ENCODE results near the gene KLK15. TPM values are rescaled to one million over a fixed set of nuclear protein-coding genes. Genes with fewer than 3 reads are reported as not detected.

The KLK15 gene
- total RNA-seq, 4 donors from 2014 or later, result not detected

DNA sequence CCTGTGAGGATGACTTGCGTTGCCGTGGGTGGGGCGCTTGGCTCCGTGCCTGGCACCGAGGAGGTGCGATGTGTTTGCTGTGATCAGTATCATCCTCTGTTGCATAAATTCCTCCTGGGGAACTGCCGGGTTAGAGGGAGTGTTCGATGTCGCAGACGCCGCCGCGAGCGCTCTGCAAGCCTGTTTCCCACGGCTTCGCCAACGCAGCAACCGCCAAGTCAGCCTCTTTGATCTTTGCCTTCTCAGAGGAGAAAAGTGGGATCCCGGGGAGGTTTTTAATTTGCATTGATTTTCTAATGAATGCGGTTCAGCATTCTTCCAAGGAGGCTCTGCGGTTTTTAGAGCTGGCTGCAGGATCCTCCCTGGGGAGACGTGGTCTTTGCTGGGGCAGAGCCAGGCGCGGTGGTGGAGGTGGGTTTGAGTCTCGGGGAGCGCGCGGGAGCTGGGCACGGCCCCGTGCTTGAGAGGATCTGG lies 55.5 kb downstream of the KLK15 start:
- H3K9me3 ChIP-seq, result peaks cover 0 to 6% (median 0%) of the 10 kb centered on the region in 4 donors
- H3K27me3 ChIP-seq, result peaks cover 0 to 14% of the 10 kb centered on the region in 2 donors
- no peak for DNase-seq
- TF ChIP-seq, protein P1, sequence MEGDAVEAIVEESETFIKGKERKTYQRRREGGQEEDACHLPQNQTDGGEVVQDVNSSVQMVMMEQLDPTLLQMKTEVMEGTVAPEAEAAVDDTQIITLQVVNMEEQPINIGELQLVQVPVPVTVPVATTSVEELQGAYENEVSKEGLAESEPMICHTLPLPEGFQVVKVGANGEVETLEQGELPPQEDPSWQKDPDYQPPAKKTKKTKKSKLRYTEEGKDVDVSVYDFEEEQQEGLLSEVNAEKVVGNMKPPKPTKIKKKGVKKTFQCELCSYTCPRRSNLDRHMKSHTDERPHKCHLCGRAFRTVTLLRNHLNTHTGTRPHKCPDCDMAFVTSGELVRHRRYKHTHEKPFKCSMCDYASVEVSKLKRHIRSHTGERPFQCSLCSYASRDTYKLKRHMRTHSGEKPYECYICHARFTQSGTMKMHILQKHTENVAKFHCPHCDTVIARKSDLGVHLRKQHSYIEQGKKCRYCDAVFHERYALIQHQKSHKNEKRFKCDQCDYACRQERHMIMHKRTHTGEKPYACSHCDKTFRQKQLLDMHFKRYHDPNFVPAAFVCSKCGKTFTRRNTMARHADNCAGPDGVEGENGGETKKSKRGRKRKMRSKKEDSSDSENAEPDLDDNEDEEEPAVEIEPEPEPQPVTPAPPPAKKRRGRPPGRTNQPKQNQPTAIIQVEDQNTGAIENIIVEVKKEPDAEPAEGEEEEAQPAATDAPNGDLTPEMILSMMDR (IDR thresholded peaks at IDR 0.05), result no peak
- no peak for TF ChIP-seq POLR2A (IDR thresholded peaks at IDR 0.05)
- H3K27ac ChIP-seq, result no peak overlapping the region
- no peak overlapping the region for H3K4me3 ChIP-seq
- no peaks in the 10 kb centered on the region for H3K36me3 ChIP-seq
- H3K4me1 ChIP-seq, result no peaks in the 10 kb centered on the region

GRCh38 chr19:50777261-50777660 lies 56.1 kb downstream of the KLK15 start:
- H3K27ac ChIP-seq, result no peak overlapping the region
- H3K4me3 ChIP-seq, result no peak overlapping the region
- TF ChIP-seq, protein P1 (IDR thresholded peaks at IDR 0.05), result no peak
- no peak for TF ChIP-seq POLR2A (IDR thresholded peaks at IDR 0.05)
- H3K36me3 ChIP-seq, result no peaks in the 10 kb centered on the region
- H3K27me3 ChIP-seq, result peaks cover 0 to 14% of the 10 kb centered on the region in 2 donors
- H3K9me3 ChIP-seq, result peaks cover 0 to 6% (median 0%) of the 10 kb centered on the region in 4 donors
- no peak for DNase-seq
- H3K4me1 ChIP-seq, result no peaks in the 10 kb centered on the region

DNA sequence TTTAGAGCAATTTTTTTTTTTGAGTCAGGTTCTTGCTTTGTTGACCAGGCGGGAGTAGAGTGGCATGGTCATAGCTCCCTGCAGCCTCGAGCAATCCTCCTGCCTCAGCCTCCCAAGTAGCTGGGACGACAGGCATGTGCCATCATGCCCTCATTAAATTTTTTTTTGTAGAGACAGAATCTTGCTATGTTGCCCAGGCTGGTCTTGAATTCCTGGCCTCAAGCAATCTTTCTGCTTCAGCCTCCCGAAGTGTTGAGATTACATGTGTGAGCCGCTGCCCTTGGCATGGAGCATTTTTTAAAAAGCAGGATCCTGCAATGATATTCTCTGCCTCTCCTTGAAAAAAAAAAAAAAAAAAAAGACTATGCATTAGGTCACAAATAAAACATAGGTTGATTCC lies 57.2 kb downstream of the KLK15 start:
- Histone ChIP-seq H3K4me1 (no peaks in the 10 kb centered on the region), H3K36me3 (no peaks in the 10 kb centered on the region), H3K27me3 (peaks cover 0 to 14% of the 10 kb centered on the region in 2 donors), H3K27ac (no peak overlapping the region), H3K4me3 (no peak overlapping the region), H3K9me3 (peaks cover 0 to 6% (median 0%) of the 10 kb centered on the region in 4 donors)
- TF ChIP-seq, protein P1 (IDR thresholded peaks at IDR 0.05), result no peak
- TF ChIP-seq POLR2A (IDR thresholded peaks at IDR 0.05), result no peak
- DNase-seq, result no peak

Small RNA genes within 50 kb of the gene (small RNA-seq; reads per million reads assigned to genes)
- gene SNORD88A, result 197 to 504 reads per million in 2 donors
- gene SNORD88B, result 0 reads per million in 2 donors
- 0 reads per million in 2 donors for gene SNORD88C

Other genes with a start within 250 kb of the KLK15 start
- 1 to 10 TPM in 1 of 4 donors, not detected in 3; 1.2 TPM for gene SYT3, start 193.7 kb downstream of the KLK15 start, total RNA-seq
- not detected for gene C19orf81, start 184.1 kb downstream of the KLK15 start, total RNA-seq
- gene SHANK1, start 113.8 kb downstream of the KLK15 start, total RNA-seq, result 1 to 10 TPM in 1 of 4 donors, under 1 TPM in 1, not detected in 2; 0.83 to 1.3 TPM
- gene CLEC11A, start 110.2 kb downstream of the KLK15 start, total RNA-seq, result 1 to 10 TPM in 3 of 4 donors, not detected in 1; 3.3 to 4.6 (median 4.0) TPM
- not detected for gene GPR32, start 63.1 kb downstream of the KLK15 start, total RNA-seq
- not detected for gene ACP4, start 43.2 kb downstream of the KLK15 start, total RNA-seq
- gene KLK1, start 9.8 kb downstream of the KLK15 start, total RNA-seq, result 10 to 100 TPM; 24.5 to 60.2 (median 47.3) TPM
- gene KLK3, start 21.3 kb upstream of the KLK15 start, total RNA-seq, result 1 to 10 TPM in 3 of 4 donors, not detected in 1; 1.2 to 2.4 (median 1.9) TPM
- gene KLK2, start 39.9 kb upstream of the KLK15 start, total RNA-seq, result not detected
- 1 to 10 TPM in 1 of 4 donors, not detected in 3; 1.4 TPM for gene KLK4, start 77.8 kb upstream of the KLK15 start, total RNA-seq
- not detected for gene KLK5, start 119.5 kb upstream of the KLK15 start, total RNA-seq
- gene KLK6, start 136.0 kb upstream of the KLK15 start, total RNA-seq, result not detected
- 1 to 10 TPM in 2 of 4 donors, not detected in 2; 1.2 to 9.9 TPM for gene KLK7, start 150.3 kb upstream of the KLK15 start, total RNA-seq
- gene KLK8, start 168.0 kb upstream of the KLK15 start, total RNA-seq, result not detected
- 1 to 10 TPM in 2 of 4 donors, not detected in 2; 2.4 to 6.3 TPM for gene KLK10, start 186.1 kb upstream of the KLK15 start, total RNA-seq
- gene KLK11, start 193.0 kb upstream of the KLK15 start, total RNA-seq, result 1 to 10 TPM in 3 of 4 donors, not detected in 1; 1.7 to 3.8 (median 1.9) TPM
- 1 to 10 TPM in 2 of 4 donors, not detected in 2; 1.4 to 4.7 TPM for gene KLK12, start 201.4 kb upstream of the KLK15 start, total RNA-seq
- 1 to 10 TPM in 3 of 4 donors, not detected in 1; 1.2 to 5.0 (median 1.3) TPM for gene KLK13, start 231.5 kb upstream of the KLK15 start, total RNA-seq
- 1 to 10 TPM in 2 of 4 donors, not detected in 2; 1.1 to 6.6 TPM for gene KLK14, start 249.3 kb upstream of the KLK15 start, total RNA-seq